CD14-positive monocyte (primary cell): Measurements from ENCODE around the gene CSGALNACT2. TPM values are rescaled to one million over a fixed set of nuclear protein-coding genes. Genes with fewer than 3 reads are reported as not detected.

Experiments
- DNase-seq, 3 donors: peaks; one replicate each; pipeline ENCODE4 v3.0.0-alpha.2; 2011 to 2022
- H2AFZ ChIP-seq: 2 replicates; pipeline ENCODE4 v1.6.0; 2012; ENCODE audit warnings: mild to moderate bottlenecking, low read depth, low read length, inconsistent platforms; ENCODE audit not compliant: insufficient read depth, poor library complexity, severe bottlenecking
- H3K27ac ChIP-seq, 2 donors: 1 replicate in 1 of 2; 2 replicates in 1 of 2; pipeline ENCODE4 v1.5.1; 2012 to 2013; ENCODE audit warnings: low read length in 2 of 2, control low read depth in 1 of 2, inconsistent platforms in 1 of 2, low read depth in 1 of 2, mild to moderate bottlenecking in 1 of 2
- H3K27me3 ChIP-seq, 2 donors: one replicate each; pipeline versions ENCODE4 v1.6.0 to v1.6.1; 2011 to 2013; ENCODE audit warnings: low read length in 2 of 2; ENCODE audit not compliant: control insufficient read depth in 2 of 2, insufficient read depth in 2 of 2
- H3K36me3 ChIP-seq, 2 donors: replicated peaks in 1 of 2; 1 replicate in 1 of 2; 2 replicates in 1 of 2; pipeline versions ENCODE4 v1.5.1 to v1.6.1; 2012 to 2013; ENCODE audit warnings: low read length in 2 of 2, control low read depth in 1 of 2, inconsistent platforms in 1 of 2, mild to moderate bottlenecking in 1 of 2; ENCODE audit not compliant: insufficient read depth in 2 of 2, control insufficient read depth in 1 of 2
- H3K4me1 ChIP-seq, 2 donors: 1 replicate in 1 of 2; 2 replicates in 1 of 2; pipeline versions ENCODE4 v1.5.1 to v1.6.1; 2012 to 2013; ENCODE audit warnings: low read length in 2 of 2, control low read depth in 1 of 2, inconsistent platforms in 1 of 2, mild to moderate bottlenecking in 1 of 2, moderate library complexity in 1 of 2; ENCODE audit not compliant: insufficient read depth in 2 of 2, control insufficient read depth in 1 of 2
- H3K4me2 ChIP-seq: replicated peaks from 2 replicates; pipeline ENCODE3; 2012; ENCODE audit warnings: low read length, moderate library complexity, mild to moderate bottlenecking; ENCODE audit not compliant: poor library complexity, severe bottlenecking; ENCODE audit errors: extremely low read depth
- H3K4me3 ChIP-seq, 3 experiments: fragments of 200-600 bp in 1 of 3; sonication (generic) in 1 of 3; replicated peaks in 1 of 3; 1 replicate in 2 of 3; 2 replicates in 1 of 3; pipeline ENCODE4 v1.5.1; 2011 to 2013; ENCODE audit warnings: low read length in 3 of 3, mild to moderate bottlenecking in 3 of 3, control low read depth in 2 of 3, low read depth in 2 of 3, inconsistent platforms in 1 of 3, moderate library complexity in 1 of 3
- H3K79me2 ChIP-seq: 2 replicates; pipeline ENCODE4 v1.6.0; 2012; ENCODE audit warnings: mild to moderate bottlenecking, control low read depth, inconsistent platforms, low read length, moderate library complexity; ENCODE audit not compliant: insufficient read depth
- H3K9ac ChIP-seq: 2 replicates; pipeline ENCODE4 v1.6.0; 2017; ENCODE audit warnings: low read length, mild to moderate bottlenecking; ENCODE audit not compliant: insufficient read depth, poor library complexity, severe bottlenecking
- H3K9me3 ChIP-seq, 2 donors: replicated peaks in 1 of 2; 1 replicate in 1 of 2; 2 replicates in 1 of 2; pipeline versions ENCODE4 v1.5.1 to v1.6.1; 2012 to 2013; ENCODE audit warnings: low read length in 2 of 2, control low read depth in 1 of 2; ENCODE audit not compliant: control insufficient read depth in 1 of 2, insufficient read depth in 1 of 2
- H4K20me1 ChIP-seq: 2 replicates; pipeline ENCODE4 v1.6.0; 2012; ENCODE audit warnings: mild to moderate bottlenecking, low read length, control low read depth, moderate library complexity; ENCODE audit not compliant: insufficient read depth
- H3K27ac Mint-ChIP-seq, 7 donors: one replicate each; pipeline ENCODE4 v1.8.0; 2020; ENCODE audit warnings: mild to moderate bottlenecking in 7 of 7, mixed read lengths in 7 of 7, moderate library complexity in 6 of 7, inconsistent platforms in 2 of 7
- H3K27me3 Mint-ChIP-seq, 3 donors: one replicate each; pipeline ENCODE4 v1.8.0; 2021 to 2022; ENCODE audit warnings: low read depth in 3 of 3, mild to moderate bottlenecking in 3 of 3, mixed read lengths in 3 of 3, moderate library complexity in 3 of 3, inconsistent platforms in 1 of 3
- H3K36me3 Mint-ChIP-seq, 2 donors: one replicate each; pipeline ENCODE4 v1.8.0; 2020; ENCODE audit warnings: mixed read lengths in 2 of 2, inconsistent platforms in 1 of 2, mild to moderate bottlenecking in 1 of 2
- H3K4me1 Mint-ChIP-seq: one replicate; pipeline ENCODE4 v1.8.0; 2020; ENCODE audit warnings: mild to moderate bottlenecking, mixed read lengths
- H3K4me3 Mint-ChIP-seq, 2 donors: one replicate each; pipeline ENCODE4 v1.8.0; 2020; ENCODE audit warnings: mild to moderate bottlenecking in 2 of 2, mixed read lengths in 2 of 2, moderate library complexity in 1 of 2
- H3K9me3 Mint-ChIP-seq, 7 donors: one replicate each; pipeline ENCODE4 v1.8.0; 2020 to 2022; ENCODE audit warnings: mixed read lengths in 7 of 7, mild to moderate bottlenecking in 6 of 7, moderate library complexity in 6 of 7, inconsistent platforms in 2 of 7
- CTCF ChIP-seq: fragments of 200-600 bp; IDR thresholded peaks from one replicate; pipeline ENCODE4 v1.8.0; 2022; ENCODE audit warnings: antibody characterized with exemption, mild to moderate bottlenecking
- WGBS: methylation state at CpG from one replicate; pipeline ENCODE4 v1.1.5; 2013; ENCODE audit warnings: missing lambda C conversion rate; ENCODE audit not compliant: insufficient coverage; 5-methylcytosine and 5-hydroxymethylcytosine counted together
- intact Hi-C, 2 donors: fragments of 100-400 bp; cut with micrococcal nuclease; formaldehyde crosslinking; loops; one replicate each; pipeline versions ENCODE4 v1.15.0 to v1.15.1; 2023
- polyA plus RNA-seq, 3 donors: library from polyadenylated mRNA; depleted of rRNA in 1 of 3; unstranded in 2 of 3; stranded (reverse) in 1 of 3; fragments of 300-500 nt in 2 of 3; fragments of >200 nt in 1 of 3; fragmentation: Illumina TruSeq in 2 of 3; gene quantifications; 1 replicate in 2 of 3; 2 replicates in 1 of 3; pipeline ENCODE4 v1.2.3, GENCODE V29; 2012 to 2021

CSGALNACT2 gene
- polyA plus RNA-seq, 3 donors: 43.7 to 80.1 (median 48.2) TPM

GRCh38 chr10:43188702-43189101 is 50.5 kb downstream of the CSGALNACT2 start:
- peaks cover 0 to 2% (median 0%) of the 10 kb centered on the region in 3 donors for H3K27me3 Mint-ChIP-seq
- Histone ChIP-seq H3K9me3 (no peaks in the 10 kb centered on the region), H3K27me3 (no peaks in the 10 kb centered on the region), H3K36me3 (peaks cover 45 to 73% of the 10 kb centered on the region in 2 donors), H4K20me1 (peaks cover 83% of the 10 kb centered on the region), H3K9ac (no peak overlapping the region), H3K4me2 (no peak overlapping the region), H2AFZ (no peak overlapping the region), H3K4me3 (no peak overlapping the region), H3K27ac (no peak overlapping the region), H3K4me1 (no peaks in the 10 kb centered on the region), H3K79me2 (peaks cover 3% of the 10 kb centered on the region)
- H3K27ac Mint-ChIP-seq: peak overlapping the region in 1 of 7 donors; percentile 12
- H3K36me3 Mint-ChIP-seq: peaks cover 59 to 70% of the 10 kb centered on the region in 2 donors
- no peak overlapping the region for H3K4me3 Mint-ChIP-seq
- H3K9me3 Mint-ChIP-seq: no peaks in the 10 kb centered on the region
- intact Hi-C loops: no loop called here
- H3K4me1 Mint-ChIP-seq: peaks cover 13% of the 10 kb centered on the region
- no peak for DNase-seq
- TF ChIP-seq CTCF: no peak
- no CpG with 5 or more reads among the region's 1 CpG for WGBS

- no peak for TF ChIP-seq CTCF
- no peak overlapping the region for H3K4me3 ChIP-seq
- no peak overlapping the region for H3K27ac ChIP-seq
- Mint-ChIP-seq H3K36me3 (peaks cover 50 to 61% of the 10 kb centered on the region in 2 donors), H3K4me3 (no peak overlapping the region), H3K9me3 (no peaks in the 10 kb centered on the region), H3K27me3 (peaks cover 0 to 2% (median 0%) of the 10 kb centered on the region in 3 donors), H3K4me1 (peaks cover 13% of the 10 kb centered on the region), H3K27ac (no peak overlapping the region)
- H4K20me1 ChIP-seq: peaks cover 81% of the 10 kb centered on the region
- H3K79me2 ChIP-seq: peaks cover 3% of the 10 kb centered on the region
- no peak overlapping the region for H2AFZ ChIP-seq
- H3K9ac ChIP-seq: no peak overlapping the region
- H3K36me3 ChIP-seq: peaks cover 32 to 57% of the 10 kb centered on the region in 2 donors
- no peak for DNase-seq
- H3K9me3 ChIP-seq: no peaks in the 10 kb centered on the region
- intact Hi-C loops: no loop called here
- H3K4me1 ChIP-seq: no peaks in the 10 kb centered on the region
- no peak overlapping the region for H3K4me2 ChIP-seq
- no peaks in the 10 kb centered on the region for H3K27me3 ChIP-seq
Observed at GRCh38 chr10:43190289-43190688, 52.0 kb downstream of the CSGALNACT2 start.
